GM21360 (cell line): ENCODE data around the gene MBD4.
"Not testable (repeated sequence)": the region's sequence is repeated elsewhere in the genome, so short reads cannot be mapped to it uniquely, and the experiment has no call there.

Source experiments
- ATAC-seq: cut with Tn5 transposase; IDR thresholded peaks from one replicate; pipeline ENCODE4 v1.9.1; 2021; ENCODE audit warnings: mild to moderate bottlenecking, moderate library complexity; ENCODE audit not compliant: unreplicated experiment

The MBD4 gene

DNA sequence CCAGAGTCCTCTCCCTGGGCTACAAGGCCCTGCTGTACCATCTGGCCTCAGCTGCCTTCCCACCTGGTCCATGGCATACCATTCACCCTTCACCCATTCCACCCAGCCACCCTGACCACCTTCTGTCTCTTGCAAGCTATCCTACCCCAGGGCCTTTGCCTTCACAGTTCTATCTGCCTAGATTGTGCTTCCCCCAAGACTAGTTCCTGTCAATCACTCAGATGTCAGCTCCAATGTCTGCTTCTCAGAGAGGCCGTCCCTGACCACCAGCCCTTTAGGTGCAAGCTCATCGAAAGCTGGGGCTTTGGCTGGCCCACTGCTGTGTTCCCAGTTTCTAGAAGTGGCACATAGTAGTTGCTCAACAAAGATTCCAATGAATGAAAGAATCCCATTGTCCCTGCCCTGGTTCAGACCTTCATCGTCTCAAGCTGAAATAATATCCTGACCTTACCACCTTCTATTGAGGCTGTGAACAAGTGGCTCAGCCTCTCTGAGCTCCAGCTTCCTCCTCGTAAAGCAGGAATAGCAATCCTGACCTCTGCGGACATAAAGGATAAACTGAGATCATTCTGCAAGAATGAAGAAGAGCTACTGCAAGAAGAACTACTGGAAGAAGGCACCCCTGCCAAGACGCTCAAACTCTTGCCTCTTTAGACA is 27.1 kb downstream of the MBD4 start:
- no peak for ATAC-seq

- no peak for ATAC-seq
Observed at GRCh38 chr3:129410971-129411370, 28.8 kb downstream of the MBD4 start.

DNA sequence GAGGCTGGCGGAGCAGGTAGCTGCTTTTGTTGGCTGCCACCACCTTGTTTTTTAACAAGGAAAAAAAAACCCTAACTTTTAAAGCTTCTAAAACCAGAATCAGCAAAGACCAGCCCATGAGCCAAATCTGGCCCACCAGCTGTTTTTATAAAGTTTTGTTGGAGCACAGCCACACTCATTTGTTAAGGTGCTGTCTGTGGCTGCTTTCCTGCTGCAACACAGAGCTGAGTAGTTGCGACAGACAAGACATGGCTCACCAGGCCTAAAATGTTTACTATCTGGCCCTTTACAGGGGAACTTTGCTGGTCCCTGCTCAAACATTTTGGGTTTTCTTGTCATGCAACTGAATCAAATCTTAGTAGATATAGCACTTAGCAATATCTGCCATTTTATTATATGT is 30.2 kb downstream of the MBD4 start:
- ATAC-seq, result no peak

DNA sequence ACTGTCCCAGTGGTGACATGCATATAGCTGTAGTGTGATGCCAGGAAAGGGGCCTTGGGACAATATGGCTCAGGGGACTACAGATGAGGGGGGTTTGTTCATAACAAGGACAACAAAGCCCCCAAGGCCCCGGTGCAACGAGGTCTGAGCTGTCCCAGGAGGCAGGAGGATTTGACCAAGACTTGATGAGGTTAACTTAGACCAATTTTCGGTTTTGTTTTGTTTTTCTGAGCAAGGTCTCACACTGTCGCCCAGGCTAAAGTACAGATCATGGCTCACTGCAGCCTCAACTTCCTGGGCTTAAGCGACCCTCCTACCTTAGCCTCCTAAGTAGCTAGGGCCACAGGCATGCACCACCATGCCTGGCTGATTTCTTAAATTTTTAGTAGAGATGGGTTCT is 35.1 kb downstream of the MBD4 start:
- no peak for ATAC-seq

GRCh38 chr3:129404130-129404529 is 35.6 kb downstream of the MBD4 start:
- no peak for ATAC-seq

GRCh38 chr3:129403450-129403849 is 36.3 kb downstream of the MBD4 start:
- ATAC-seq, result no peak

DNA sequence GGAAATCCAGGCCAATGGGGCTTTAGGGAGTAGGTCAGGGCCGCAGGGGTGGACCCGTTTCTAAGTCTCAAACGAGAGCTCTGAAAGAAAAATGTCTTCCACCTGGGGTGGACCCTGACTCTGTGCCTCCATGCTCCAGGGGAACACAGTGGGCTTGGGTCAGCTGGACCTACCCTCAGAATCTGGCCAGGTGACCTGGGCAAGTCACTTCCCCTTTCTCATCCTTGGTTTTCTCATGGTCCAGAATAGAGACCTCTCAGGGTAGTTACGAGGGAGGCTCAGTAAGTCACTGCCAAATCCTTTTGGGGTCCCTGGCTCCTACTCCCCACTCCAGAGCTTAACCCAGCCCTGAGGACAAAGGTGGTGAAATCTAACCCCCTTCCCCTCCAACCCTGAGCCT is 37.1 kb downstream of the MBD4 start:
- ATAC-seq, result no peak

DNA sequence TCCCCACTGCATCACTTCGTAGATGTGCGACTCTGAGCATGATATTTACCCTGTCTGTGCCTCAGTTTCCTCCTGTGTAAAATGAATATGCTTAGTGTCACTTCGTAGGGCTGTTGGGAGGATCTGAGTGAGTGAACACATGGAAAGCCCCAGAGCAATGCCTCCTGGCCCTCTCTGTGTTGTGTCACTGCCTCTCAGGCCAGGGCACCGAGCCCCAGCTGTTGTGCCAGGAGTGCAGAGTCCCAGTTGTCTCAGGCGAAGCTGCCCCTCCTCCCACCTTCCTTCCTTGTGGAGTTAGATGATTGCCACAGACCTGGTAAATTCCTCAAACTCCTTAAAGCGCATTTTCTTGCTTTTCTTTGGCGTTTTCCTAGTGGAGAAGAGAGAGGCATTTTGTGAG is 37.5 kb downstream of the MBD4 start:
- ATAC-seq, result no peak

DNA sequence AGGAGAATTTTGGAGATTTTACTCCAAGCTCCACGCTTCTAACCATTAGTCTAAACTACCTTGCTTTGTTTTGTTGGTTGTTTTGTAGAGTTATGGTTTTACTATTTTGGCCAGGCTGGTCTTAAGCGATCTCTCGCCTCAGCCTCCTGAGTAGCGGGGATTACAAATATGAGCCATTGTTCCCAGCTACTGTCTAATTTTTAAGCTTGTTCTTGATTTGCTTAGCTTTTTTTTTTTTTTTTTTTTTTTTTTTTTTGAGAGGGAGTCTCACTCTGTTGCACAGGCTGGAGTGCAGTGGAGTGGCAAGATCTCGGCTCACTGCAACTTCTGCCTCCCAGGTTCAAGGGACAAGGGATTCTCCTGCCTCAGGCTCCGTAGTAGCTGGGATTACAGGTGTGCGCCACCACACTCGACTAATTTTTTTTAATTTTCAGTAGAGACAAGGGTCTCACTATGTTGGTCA is 39.8 kb downstream of the MBD4 start:
- peak; percentile 9 for ATAC-seq

GRCh38 chr3:129399145-129399894 is 40.4 kb downstream of the MBD4 start:
- ATAC-seq, result peak; percentile 69

- ATAC-seq, result no peak
Observed at GRCh38 chr3:129398803-129399144, 41.0 kb downstream of the MBD4 start.

GRCh38 chr3:129393760-129394564 is 45.8 kb downstream of the MBD4 start:
- not testable (repeated sequence) for ATAC-seq

- no peak for ATAC-seq
Observed at GRCh38 chr3:129393271-129393670, 46.5 kb downstream of the MBD4 start.

- not testable (repeated sequence) for ATAC-seq
Observed at GRCh38 chr3:129392106-129392887, 47.5 kb downstream of the MBD4 start.

GRCh38 chr3:129391583-129391982 is 48.2 kb downstream of the MBD4 start:
- not testable (repeated sequence) for ATAC-seq

DNA sequence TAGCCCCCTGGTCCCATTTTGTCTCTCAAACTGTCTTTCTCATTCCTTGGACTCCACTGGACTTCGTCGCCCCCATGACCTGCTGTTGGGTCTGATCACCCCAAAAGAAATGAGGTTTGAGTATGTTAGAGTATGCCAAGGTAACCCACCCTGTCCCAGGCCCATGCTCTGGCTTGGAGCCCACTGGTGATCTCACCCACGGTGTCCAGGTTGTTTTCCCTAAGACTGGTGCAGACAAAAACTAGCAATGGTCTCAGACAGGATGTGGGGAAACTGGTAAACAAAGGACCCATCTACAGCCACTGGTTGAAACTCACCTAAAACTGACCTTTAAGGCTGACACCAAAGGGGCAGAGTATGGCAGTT is 50.2 kb downstream of the MBD4 start:
- no peak for ATAC-seq

DNA sequence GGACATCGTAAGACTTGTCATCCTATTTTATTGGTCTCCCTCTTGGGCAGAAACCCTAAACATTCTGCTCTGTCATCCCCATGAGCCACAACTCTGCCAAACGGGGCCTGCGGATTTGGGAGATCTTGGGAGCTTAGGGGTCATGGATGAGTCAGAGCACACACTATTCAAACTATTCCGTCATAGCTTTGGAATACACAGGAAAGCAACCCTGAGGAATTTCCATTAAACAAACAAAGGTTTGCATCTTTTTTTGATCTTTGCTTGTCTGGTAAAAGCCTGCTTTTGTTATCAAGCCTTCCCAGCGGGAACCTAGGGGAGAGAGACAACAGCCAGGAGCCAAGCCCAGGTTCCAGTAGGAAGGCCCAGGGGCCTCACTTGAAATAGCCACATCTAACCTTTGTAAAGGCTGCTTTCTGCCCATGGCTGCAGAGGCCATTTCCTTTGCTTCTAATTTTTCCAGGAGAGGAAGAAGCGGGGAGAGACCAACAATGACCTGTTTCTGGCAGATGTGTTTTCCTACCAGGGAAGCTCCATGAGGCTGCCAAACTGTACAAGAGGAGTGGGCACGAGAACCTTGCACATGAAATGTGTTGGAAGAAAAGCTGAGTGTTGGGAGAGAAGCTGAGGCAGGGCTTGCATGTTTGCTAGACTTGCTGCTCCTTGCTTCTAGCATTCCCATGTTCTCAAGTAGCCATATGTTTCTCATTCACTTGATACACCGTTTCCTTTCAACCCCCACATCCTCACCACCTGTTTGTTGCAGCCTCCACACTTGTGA is 50.8 kb downstream of the MBD4 start:
- ATAC-seq, result not testable (repeated sequence)

GRCh38 chr3:129387487-129387886 is 52.3 kb downstream of the MBD4 start:
- no peak for ATAC-seq

DNA sequence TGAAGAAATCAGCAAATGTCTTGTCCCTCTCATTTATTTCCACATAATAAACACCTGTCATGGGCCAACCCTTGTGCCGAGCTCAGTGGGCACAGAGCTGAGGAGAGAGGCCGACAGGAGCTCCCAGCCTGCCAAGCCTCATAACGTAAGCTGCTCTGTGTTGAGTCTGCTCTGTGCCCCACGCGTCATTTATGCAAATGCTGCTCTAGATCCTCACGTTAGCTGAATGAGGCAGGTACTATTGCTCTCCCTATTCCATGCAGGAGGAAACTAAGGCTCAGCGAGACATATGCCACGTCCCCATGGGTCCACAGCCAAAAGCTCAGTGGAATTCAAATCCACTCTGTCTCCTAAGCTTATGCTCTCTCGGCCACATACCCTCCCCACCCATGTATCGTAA is 52.8 kb downstream of the MBD4 start:
- no peak for ATAC-seq

DNA sequence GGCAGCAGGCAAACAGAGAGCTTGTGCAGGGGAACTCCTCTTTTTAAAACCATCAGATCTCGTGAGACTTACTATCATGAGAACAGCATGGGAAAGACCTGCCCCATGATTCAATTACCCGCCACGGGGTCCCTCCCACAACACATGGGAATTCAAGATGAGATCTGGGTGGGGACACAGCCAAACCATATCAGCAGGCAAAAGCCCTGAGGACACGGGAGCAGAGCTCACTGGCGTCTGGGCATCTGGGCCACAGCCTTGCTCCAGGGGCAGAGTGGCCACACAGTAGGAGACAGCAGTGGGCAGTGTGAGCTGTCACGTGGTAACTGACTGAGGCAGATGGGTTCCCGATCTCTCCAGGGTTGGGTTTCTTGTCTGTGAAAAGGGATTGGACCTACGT is 54.2 kb downstream of the MBD4 start:
- not testable (repeated sequence) for ATAC-seq
